Thyroid gland (tissue), 4 donors: ENCODE data around the gene TREH. TPM values are rescaled to one million over a fixed set of nuclear protein-coding genes. Genes with fewer than 3 reads are reported as not detected.
A peak's percentile ranks its signal among the peaks of the same experiment; 100 is the strongest.

Source experiments
- DNase-seq, 2 donors: peaks; one replicate each; pipeline ENCODE4 v3.0.0-alpha.2; 2019
- H3K27ac ChIP-seq, 3 donors: fragments of 200-600 bp; sonication (generic); 1 replicate in 2 of 3; 2 replicates in 1 of 3; pipeline ENCODE4 v1.5.1; 2016 to 2019; ENCODE audit warnings: mild to moderate bottlenecking in 1 of 3, moderate library complexity in 1 of 3
- H3K27me3 ChIP-seq: fragments of 200-600 bp; sonication (generic); one replicate; pipeline ENCODE4 v1.5.1; 2019
- H3K36me3 ChIP-seq, 2 donors: fragments of 200-600 bp; sonication (generic); one replicate each; pipeline ENCODE4 v1.5.1; 2016 to 2019
- H3K4me1 ChIP-seq, 2 donors: fragments of 200-600 bp; sonication (generic); one replicate each; pipeline ENCODE4 v1.5.1; 2017 to 2019
- H3K4me3 ChIP-seq, 3 donors: fragments of 200-600 bp; sonication (generic); replicated peaks in 1 of 3; 1 replicate in 2 of 3; 2 replicates in 1 of 3; pipeline ENCODE4 v1.5.1; 2016; ENCODE audit warnings: mild to moderate bottlenecking in 1 of 3
- H3K9me3 ChIP-seq: fragments of 200-600 bp; sonication (generic); one replicate; pipeline ENCODE4 v1.5.1; 2017
- POLR2A ChIP-seq, 2 donors: fragments of 450-650 bp; IDR thresholded peaks; one replicate each; pipeline ENCODE4 v1.6.1; 2017; ENCODE audit warnings: antibody characterized with exemption in 2 of 2, mild to moderate bottlenecking in 2 of 2, moderate library complexity in 1 of 2
- WGBS, 2 donors: methylation state at CpG; one replicate each; pipeline ENCODE4 v1.1.5; 2017; 5-methylcytosine and 5-hydroxymethylcytosine counted together
- intact Hi-C: fragments of 100-400 bp; cut with DNase I; formaldehyde crosslinking; loops from one replicate; pipeline ENCODE4 v1.15.1; 2023
- total RNA-seq, 4 donors: library from RNA; depleted of rRNA; stranded (reverse); fragments of >200 nt; gene quantifications; one replicate each; pipeline ENCODE4 v1.2.3, GENCODE V29; 2016
- TF ChIP-seq, protein P1 (sequence below), 6 experiments: fragments of 200-600 bp in 3 of 6; fragments of 450-650 bp in 3 of 6; sonication (generic) in 3 of 6; IDR thresholded peaks; one replicate each; pipeline ENCODE4 v1.5.1; 2016 to 2019; ENCODE audit warnings: antibody characterized with exemption in 6 of 6, mild to moderate bottlenecking in 2 of 6, inconsistent platforms in 1 of 6, moderate library complexity in 1 of 6

Gene TREH
- total RNA-seq, 4 donors from 2014 or later = not detected

DNA sequence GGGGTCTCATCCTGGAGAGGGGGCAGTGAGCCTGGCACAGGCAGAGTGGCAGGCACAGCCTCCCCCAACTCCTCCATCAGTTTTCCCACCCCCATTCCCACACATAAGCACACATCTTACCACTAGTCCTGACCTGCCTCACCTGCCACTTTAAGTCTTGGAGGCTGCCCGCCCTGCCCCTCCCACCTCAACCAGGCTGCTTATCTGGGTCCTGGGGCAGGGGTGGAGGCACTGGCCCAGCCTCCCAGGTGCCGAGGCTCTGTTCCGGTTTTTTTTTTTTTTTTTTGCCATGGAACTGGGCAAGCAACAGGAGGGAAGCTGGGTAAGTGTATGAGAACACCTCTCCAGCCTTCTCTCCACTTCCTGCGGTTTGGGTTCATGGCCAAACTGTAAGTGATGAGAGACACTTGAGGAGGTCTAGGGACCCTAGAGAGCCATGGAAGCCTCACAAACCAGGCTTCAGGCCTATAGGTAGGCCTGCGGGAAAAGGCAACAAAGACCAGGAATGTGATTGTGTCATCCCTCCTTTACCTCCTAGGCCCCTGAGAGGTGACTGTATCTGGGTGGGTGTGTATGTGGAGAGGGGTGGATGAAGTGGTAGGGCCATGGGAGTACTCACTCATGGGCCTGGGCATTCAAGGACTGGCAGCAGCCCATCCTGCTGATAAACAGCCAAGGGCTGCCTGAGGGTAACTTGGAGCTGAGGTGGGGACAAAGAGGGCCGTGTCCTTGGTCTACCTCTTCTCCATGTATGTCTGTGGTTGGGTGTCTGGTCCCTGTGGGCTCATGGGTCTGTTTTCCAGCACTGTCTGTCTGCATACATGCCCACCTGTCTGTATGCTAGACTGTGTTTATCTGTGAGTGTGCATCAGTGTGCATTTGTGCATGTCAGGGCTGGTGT is 49.4 kb downstream of the TREH start:
- H3K27ac ChIP-seq = no peak overlapping the region
- no peak for DNase-seq
- WGBS, 2 donors = 78 to 87% methylated on average over 6 of the region's 6 CpGs
- no peak overlapping the region for H3K4me3 ChIP-seq
- no peaks in the 10 kb centered on the region for H3K27me3 ChIP-seq
- intact Hi-C loops = no loop called here
- H3K9me3 ChIP-seq = no peaks in the 10 kb centered on the region
- H3K36me3 ChIP-seq = peaks cover 25 to 29% of the 10 kb centered on the region in 2 donors
- TF ChIP-seq POLR2A (IDR thresholded peaks at IDR 0.05) = no peak
- TF ChIP-seq, protein P1, sequence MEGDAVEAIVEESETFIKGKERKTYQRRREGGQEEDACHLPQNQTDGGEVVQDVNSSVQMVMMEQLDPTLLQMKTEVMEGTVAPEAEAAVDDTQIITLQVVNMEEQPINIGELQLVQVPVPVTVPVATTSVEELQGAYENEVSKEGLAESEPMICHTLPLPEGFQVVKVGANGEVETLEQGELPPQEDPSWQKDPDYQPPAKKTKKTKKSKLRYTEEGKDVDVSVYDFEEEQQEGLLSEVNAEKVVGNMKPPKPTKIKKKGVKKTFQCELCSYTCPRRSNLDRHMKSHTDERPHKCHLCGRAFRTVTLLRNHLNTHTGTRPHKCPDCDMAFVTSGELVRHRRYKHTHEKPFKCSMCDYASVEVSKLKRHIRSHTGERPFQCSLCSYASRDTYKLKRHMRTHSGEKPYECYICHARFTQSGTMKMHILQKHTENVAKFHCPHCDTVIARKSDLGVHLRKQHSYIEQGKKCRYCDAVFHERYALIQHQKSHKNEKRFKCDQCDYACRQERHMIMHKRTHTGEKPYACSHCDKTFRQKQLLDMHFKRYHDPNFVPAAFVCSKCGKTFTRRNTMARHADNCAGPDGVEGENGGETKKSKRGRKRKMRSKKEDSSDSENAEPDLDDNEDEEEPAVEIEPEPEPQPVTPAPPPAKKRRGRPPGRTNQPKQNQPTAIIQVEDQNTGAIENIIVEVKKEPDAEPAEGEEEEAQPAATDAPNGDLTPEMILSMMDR (IDR thresholded peaks at IDR 0.05) = no peak
- peaks cover 17 to 35% of the 10 kb centered on the region in 2 donors for H3K4me1 ChIP-seq

DNA sequence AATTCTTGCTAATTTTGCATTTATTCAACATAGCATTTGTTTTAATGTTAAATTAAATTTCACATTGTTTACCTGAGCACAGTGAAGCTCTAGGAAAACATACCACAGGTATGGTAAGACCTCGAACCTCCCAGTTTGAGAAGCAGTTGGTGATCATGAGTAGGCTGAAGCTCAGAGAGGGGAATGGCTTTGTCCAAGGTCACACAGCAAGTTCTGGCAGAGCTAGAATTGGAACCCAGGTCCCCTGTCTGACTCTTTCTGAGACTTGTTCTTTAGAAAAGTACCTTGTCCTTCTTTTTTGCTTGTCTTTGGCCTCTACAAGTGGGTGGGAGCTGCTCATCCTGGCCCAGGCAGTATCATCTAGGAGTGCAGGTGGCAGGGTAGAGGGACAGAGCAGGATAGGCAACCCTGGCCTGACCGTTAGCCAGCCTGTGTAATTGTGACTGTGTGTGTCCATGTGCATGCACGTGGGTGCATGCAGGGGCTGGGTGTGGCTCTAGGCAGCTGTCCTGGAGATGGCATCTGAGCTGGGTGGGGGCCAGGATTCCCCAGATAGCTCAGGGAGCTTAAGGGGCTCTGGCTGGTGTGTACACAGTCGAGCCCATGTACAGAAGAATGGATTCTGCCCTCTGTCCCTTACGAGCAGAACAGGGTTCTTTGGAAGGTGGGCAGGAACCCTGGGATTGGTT is 50.4 kb downstream of the TREH start:
- Histone ChIP-seq H3K27me3 (no peaks in the 10 kb centered on the region), H3K9me3 (no peaks in the 10 kb centered on the region), H3K36me3 (peaks cover 25 to 29% of the 10 kb centered on the region in 2 donors), H3K27ac (no peak overlapping the region), H3K4me1 (peaks cover 12 to 33% of the 10 kb centered on the region in 2 donors), H3K4me3 (no peak overlapping the region)
- TF ChIP-seq POLR2A (IDR thresholded peaks at IDR 0.05) = no peak
- TF ChIP-seq, protein P1 (IDR thresholded peaks at IDR 0.05) = no peak
- no peak for DNase-seq
- WGBS, 2 donors = 58 to 66% methylated on average over 5 of the region's 5 CpGs
- intact Hi-C loops = no loop called here

DNA sequence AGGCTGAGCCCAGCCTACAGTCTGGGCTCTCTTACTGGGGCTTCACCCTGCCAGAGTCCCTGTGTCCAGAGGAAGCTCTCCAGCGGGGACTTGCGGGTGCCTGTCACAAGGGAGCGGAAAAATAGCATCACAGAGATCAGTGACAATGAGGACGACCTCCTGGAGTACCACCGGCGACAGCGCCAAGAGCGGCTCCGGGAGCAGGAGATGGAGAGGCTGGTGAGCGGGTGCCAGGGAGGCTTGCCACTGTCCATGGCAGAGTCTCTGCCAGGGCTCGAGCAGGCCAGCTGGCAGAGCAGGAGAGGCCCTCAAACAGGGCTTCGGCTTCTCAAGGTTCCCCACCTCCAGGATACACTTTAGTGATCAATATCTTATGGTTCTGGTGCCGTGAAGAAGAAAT is 51.0 kb downstream of the TREH start:
- peaks cover 25 to 29% of the 10 kb centered on the region in 2 donors for H3K36me3 ChIP-seq
- peak in 1 of 2 donors; percentile 41 for DNase-seq
- no peak overlapping the region for H3K27ac ChIP-seq
- WGBS, 2 donors = 79 to 83% methylated on average over 13 of the region's 13 CpGs
- H3K4me3 ChIP-seq = no peak overlapping the region
- peaks cover 10 to 33% of the 10 kb centered on the region in 2 donors for H3K4me1 ChIP-seq
- no peaks in the 10 kb centered on the region for H3K9me3 ChIP-seq
- intact Hi-C loops = no loop called here
- TF ChIP-seq, protein P1 (IDR thresholded peaks at IDR 0.05) = no peak
- no peak for TF ChIP-seq POLR2A (IDR thresholded peaks at IDR 0.05)
- no peaks in the 10 kb centered on the region for H3K27me3 ChIP-seq

DNA sequence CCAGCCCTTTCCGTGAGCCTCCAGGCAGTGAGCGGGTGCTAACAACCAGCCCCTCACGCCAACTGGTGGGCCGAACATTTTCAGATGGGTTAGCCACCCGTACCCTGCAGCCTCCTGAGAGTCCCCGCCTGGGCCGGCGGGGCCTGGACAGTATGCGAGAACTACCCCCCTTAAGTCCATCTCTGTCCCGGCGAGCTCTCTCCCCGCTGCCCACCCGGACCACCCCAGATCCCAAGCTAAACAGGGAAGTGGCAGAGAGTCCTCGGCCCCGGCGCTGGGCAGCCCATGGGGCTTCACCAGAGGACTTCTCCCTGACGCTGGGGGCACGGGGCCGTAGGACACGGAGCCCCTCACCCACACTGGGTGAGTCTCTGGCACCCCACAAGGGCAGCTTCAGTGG is 51.4 kb downstream of the TREH start:
- no peaks in the 10 kb centered on the region for H3K27me3 ChIP-seq
- TF ChIP-seq POLR2A (IDR thresholded peaks at IDR 0.05) = no peak
- TF ChIP-seq, protein P1 (IDR thresholded peaks at IDR 0.05) = no peak
- peaks cover 14 to 33% of the 10 kb centered on the region in 2 donors for H3K4me1 ChIP-seq
- peaks cover 25 to 29% of the 10 kb centered on the region in 2 donors for H3K36me3 ChIP-seq
- intact Hi-C loops = no loop called here
- H3K9me3 ChIP-seq = no peaks in the 10 kb centered on the region
- no peak for DNase-seq
- H3K27ac ChIP-seq = no peak overlapping the region
- H3K4me3 ChIP-seq = no peak overlapping the region
- 95% methylated on average over 12 of the region's 20 CpGs; no CpG with 5 or more reads in 1 of the 2 donors for WGBS, 2 donors
